ENCODE data around the gene JAZF1.
"Not testable (repeated sequence)": the region's sequence is repeated elsewhere in the genome, so short reads cannot be mapped to it uniquely, and the experiment has no call there.

Gene JAZF1

GRCh38 chr7:27873981-27874957 is 306.3 kb downstream of the JAZF1 start:
- DNase-seq (ENCODE audit: low read depth in 2 of 2): no peak

DNA sequence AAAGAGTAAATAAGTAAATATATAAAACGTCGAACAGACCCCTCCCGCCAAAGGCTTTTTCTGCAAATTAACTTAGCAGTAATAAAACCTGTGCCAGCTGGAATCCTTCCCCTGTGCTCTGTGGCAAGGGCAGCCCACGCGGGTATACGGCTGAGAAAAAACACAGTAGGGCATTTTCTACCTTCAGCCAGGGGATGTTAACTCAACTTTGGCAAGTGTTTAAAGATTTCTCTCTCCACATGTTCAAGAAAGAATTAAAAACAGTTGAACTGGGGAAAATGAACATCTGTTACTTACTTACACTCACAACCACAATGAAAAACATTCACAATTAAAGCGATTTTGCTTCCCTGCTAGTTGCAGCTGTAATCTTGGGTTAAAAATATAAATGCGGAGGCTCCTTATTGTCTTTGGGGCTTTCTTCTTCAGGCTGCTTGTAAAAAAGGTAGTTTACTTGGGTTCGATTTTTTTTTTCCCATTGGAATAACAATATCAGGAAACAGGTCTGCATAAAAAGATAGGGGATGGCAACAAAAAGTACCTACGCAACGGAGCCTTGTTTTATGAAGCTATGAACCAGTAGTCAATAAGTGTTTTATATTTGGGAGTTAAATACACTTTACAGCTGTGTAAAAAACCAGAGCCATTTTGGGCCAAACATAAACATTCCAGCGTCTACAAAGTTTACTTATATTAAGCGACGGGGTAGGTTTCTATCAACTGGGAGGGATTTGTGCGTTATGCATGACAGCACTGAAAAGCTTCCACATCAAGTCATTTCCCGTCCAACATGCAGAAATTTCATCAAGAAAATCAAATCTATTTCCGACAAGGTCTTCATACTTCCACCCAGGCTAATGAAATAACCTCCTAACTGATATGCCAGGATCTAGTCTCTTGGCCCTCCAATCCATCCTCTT is 308.0 kb downstream of the JAZF1 start:
- DNase-seq (ENCODE audit: low read depth in 2 of 2): no peak

DNA sequence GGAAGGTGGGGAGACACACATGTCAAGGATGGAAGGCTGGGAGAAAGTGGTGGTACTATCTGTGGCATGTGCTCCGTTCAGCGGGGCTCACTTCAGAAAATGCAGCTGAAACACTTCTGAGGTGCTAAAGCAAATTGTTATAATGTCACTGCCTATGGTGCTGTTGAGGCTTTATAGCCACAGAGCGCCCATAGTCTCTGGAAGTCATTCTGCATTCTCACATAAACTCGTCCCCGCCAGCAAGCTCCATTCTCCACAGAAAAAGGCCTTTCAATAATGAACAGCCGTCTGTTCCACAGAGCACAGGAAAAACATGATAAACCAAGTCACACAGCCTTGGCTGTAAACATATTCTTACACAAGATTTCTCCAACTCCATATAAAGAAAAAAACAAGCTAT is 308.7 kb downstream of the JAZF1 start:
- DNase-seq (ENCODE audit: low read depth in 2 of 2): no peak

GRCh38 chr7:27871086-27871485 is 309.5 kb downstream of the JAZF1 start:
- DNase-seq (ENCODE audit: low read depth in 2 of 2): no peak

DNA sequence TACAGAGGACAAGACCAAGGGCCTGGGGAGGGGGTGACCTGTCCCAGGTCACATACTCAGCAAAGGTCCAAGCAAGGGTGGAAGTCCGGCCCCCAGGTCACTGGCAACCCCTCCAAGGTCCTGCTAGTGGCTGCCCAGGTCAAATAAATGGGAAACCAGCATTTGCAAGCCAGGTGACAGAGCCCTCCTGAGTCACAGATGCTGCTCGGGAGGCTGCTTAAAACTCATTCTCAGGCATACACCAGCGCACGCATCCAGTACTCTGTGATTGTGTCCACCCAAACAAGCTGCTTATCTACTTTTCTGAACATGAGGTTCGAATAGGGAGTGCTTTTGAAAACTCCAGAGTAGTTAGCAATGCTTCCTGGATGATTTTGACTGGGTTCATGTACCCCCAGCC is 310.0 kb downstream of the JAZF1 start:
- DNase-seq (ENCODE audit: low read depth in 2 of 2): no peak

GRCh38 chr7:27869056-27869455 is 311.5 kb downstream of the JAZF1 start:
- no peak for DNase-seq (ENCODE audit: low read depth in 2 of 2)

- no peak for DNase-seq (ENCODE audit: low read depth in 2 of 2)
Measured at GRCh38 chr7:27868131-27868550, 312.5 kb downstream of the JAZF1 start.

- DNase-seq (ENCODE audit: low read depth in 2 of 2): no peak
Measured at GRCh38 chr7:27866828-27867672, 313.5 kb downstream of the JAZF1 start.

DNA sequence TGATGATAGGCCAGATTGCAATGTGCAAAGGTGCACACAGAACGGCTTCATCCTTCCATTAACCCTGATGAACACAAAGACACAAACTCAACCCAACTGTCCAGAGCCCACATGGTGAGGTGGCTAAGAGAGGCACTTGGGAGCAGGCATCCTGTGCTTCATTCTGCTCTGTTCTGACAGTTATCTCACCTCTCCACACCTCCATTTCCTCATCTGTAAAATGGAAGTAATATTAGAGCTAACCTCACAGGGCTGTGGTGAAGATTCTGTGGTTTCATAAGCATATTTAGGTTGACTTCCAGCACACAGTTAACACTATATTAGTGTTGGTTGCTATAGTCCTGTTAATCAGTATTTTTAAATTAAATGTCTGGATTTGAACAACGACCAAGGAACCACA is 314.3 kb downstream of the JAZF1 start:
- DNase-seq (ENCODE audit: low read depth in 2 of 2): no peak

DNA sequence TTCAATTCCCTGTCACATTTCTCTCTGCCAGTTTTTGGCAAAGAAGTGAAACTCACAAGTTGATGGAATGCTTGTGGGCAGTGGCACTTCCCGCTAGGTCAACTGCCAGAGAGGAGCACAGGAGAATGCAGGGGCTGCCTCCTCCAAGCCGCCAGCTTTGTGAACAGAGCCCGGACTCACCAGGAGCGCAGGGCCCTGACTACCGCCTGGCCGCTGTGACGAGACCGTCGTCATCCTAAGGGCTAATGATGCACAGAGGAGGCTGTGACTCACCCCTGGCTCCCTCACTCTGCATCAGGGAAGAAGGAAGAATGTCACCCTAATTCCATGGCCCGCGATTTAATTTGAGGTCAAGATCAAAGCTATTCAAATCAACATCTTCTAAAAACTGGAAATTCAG is 316.7 kb downstream of the JAZF1 start:
- DNase-seq (ENCODE audit: low read depth in 2 of 2): no peak

GRCh38 chr7:27861747-27862146 is 318.8 kb downstream of the JAZF1 start:
- DNase-seq (ENCODE audit: low read depth in 2 of 2): no peak

DNA sequence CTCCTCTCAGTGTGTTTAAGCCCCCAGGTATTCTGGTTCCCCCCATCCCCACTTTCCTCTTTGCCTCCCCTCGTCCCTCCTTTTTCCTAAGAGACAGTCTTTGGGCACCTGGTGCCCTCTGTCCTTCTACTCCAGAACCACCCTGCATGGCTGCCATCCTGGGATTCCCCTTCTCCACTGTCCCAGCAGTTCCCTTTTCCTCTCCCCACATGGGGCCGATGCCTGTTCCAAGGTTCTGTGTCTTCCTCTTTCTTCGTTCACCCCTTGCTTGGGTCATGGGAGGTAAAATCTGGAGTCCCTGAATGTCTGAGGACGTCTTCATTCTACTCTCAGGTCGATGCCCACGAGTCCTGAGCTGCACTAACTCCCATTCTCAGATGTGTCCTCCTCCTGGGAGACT is 319.8 kb downstream of the JAZF1 start:
- no peak for DNase-seq (ENCODE audit: low read depth in 2 of 2)

GRCh38 chr7:27856703-27857485 is 323.7 kb downstream of the JAZF1 start:
- DNase-seq (ENCODE audit: low read depth in 2 of 2): not testable (repeated sequence)

DNA sequence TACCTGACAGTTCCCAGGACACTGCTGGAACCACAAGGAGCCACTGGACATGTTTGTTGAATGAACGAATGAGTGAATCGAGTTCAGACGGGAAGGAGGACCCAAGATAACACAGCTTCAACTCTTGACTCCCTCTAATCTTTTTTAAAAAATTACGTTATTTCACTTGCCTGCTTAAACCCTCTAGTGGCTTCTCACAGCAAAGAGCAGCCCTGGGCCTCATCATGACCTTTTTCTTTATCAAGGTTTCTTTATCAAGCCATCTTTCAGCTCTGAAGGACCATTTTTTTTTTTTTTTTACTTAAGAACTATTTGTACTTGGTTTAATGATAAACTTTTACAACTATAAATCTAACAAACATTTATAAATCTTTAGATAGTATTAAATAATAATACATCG is 330.1 kb downstream of the JAZF1 start:
- no peak for DNase-seq (ENCODE audit: low read depth in 2 of 2)

DNA sequence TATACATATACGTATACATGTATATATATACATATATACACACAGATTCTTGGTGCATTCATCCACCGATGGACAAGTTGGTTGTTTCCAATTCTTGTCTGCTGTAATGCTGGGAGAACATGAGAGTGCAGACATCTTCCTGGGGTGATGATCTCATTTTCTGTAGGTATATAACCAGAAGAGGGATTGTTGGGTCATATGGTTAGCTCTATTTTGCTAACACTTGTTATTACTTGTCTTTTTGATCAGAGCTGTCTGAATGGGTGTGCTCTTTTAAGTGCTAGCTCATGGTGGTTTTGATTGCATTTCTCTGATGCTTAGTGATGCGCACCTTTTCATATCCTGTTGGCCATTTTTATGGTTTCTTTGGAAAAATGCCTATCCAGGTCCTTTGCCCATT is 334.2 kb downstream of the JAZF1 start:
- no peak for DNase-seq (ENCODE audit: low read depth in 2 of 2)

DNA sequence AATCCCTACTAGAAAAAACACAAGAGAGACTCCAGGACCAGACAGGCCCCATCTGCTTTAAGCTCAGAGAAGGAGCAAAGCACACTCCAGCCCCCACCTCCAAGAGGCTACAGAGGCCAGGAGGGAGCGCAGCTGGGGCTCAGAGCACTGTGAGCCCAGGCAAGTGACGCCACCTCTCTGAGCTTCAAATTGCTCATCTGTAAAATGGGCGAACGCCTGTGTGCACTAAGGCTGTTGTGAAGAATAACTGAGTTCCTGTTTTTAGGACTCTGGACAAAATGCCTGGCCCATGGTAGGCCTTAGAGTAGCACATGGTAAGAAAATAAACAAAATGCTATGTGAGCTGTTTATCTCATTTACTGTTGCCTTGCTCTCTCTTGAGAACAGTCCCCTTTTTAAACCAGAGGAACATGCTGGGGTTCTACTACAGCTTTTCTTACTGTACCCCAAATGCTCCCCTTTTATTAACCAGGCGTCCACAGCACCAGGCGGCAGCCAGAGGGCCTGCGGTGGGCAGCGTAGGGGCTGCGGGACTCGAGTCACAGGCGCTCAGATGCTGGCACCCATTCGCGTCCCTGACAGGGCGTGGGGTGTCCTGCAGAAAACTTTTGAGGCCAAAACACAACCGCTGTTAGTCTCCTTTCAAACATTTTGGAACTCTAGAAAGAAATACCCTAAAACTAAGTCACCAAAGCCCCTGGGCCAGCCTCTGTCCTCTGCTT is 336.9 kb downstream of the JAZF1 start:
- no peak for DNase-seq (ENCODE audit: low read depth in 2 of 2)

GRCh38 chr7:27842851-27843250 is 337.7 kb downstream of the JAZF1 start:
- no peak for DNase-seq (ENCODE audit: low read depth in 2 of 2)

GRCh38 chr7:27842094-27842692 is 338.4 kb downstream of the JAZF1 start:
- DNase-seq (ENCODE audit: low read depth in 2 of 2): no peak

GRCh38 chr7:27840760-27841364 is 339.7 kb downstream of the JAZF1 start:
- no peak for DNase-seq (ENCODE audit: low read depth in 2 of 2)
